Gastrocnemius medialis (tissue), 4 donors: Measurements from ENCODE around the gene VIPR2. TPM values are rescaled to one million over a fixed set of nuclear protein-coding genes. Genes with fewer than 3 reads are reported as not detected.
"Not testable (repeated sequence)": the region's sequence is repeated elsewhere in the genome, so short reads cannot be mapped to it uniquely, and the experiment has no call there.

Experiments
- ATAC-seq, 2 donors: fragments of 150-250 bp; one replicate each; pipeline ENCODE4 v1.9.1; 2016
- DNase-seq, 2 donors: peaks; one replicate each; pipeline ENCODE4 v3.0.0-alpha.2; 2019
- H3K27ac ChIP-seq, 4 donors: fragments of 200-600 bp; sonication (generic); 1 replicate in 1 of 4; 2 replicates in 3 of 4; pipeline ENCODE4 v1.5.1; 2016 to 2018; ENCODE audit warnings: mild to moderate bottlenecking in 2 of 4, moderate library complexity in 1 of 4
- H3K27me3 ChIP-seq, 3 donors: fragments of 200-600 bp; sonication (generic) in 2 of 3; 1 replicate in 1 of 3; 2 replicates in 2 of 3; pipeline versions ENCODE4 v1.5.1 to v1.6.0; 2016 to 2019; ENCODE audit warnings: mild to moderate bottlenecking in 1 of 3, moderate library complexity in 1 of 3
- H3K36me3 ChIP-seq, 2 donors: fragments of 200-600 bp; sonication (generic) in 1 of 2; one replicate each; pipeline ENCODE4 v1.5.1; 2017 to 2018
- H3K4me1 ChIP-seq, 2 donors: fragments of 200-600 bp; sonication (generic) in 1 of 2; one replicate each; pipeline ENCODE4 v1.5.1; 2016 to 2017; ENCODE audit warnings: mild to moderate bottlenecking in 2 of 2
- H3K4me3 ChIP-seq, 4 donors: fragments of 200-600 bp; sonication (generic) in 3 of 4; 1 replicate in 1 of 4; 2 replicates in 3 of 4; pipeline ENCODE4 v1.5.1; 2016 to 2019; ENCODE audit warnings: mild to moderate bottlenecking in 2 of 4
- H3K9me3 ChIP-seq, 3 donors: fragments of 200-600 bp; sonication (generic) in 2 of 3; 1 replicate in 1 of 3; 2 replicates in 2 of 3; pipeline ENCODE4 v1.5.1; 2016 to 2019
- POLR2A ChIP-seq, 2 donors: fragments of 450-650 bp; IDR thresholded peaks; one replicate each; pipeline ENCODE4 v1.6.1; 2017; ENCODE audit warnings: antibody characterized with exemption in 2 of 2, mild to moderate bottlenecking in 2 of 2, moderate library complexity in 2 of 2
- in situ Hi-C, 4 donors: fragments of 200-750 bp; cut with MboI; loops; one replicate each; pipeline versions ENCODE4 v1.15.0 to v1.8.0; 2017; ENCODE audit warnings: low sequenced_read_pairs in 4 of 4
- intact Hi-C: fragments of 100-400 bp; cut with DNase I; formaldehyde crosslinking; loops from one replicate; pipeline ENCODE4 v1.15.1; 2023; ENCODE audit warnings: low total_unique reads
- total RNA-seq, 4 donors: library from RNA; depleted of rRNA; stranded (reverse); fragments of >200 nt; gene quantifications; one replicate each; pipeline versions ENCODE4 v1.1.0 to v1.2.3, GENCODE V29; 2016
- TF ChIP-seq, protein P1 (sequence below), 5 experiments: fragments of 450-650 bp in 3 of 5; fragments of 200-600 bp in 2 of 5; sonication (generic) in 2 of 5; IDR thresholded peaks in 4 of 5; conservative IDR thresholded peaks in 1 of 5; 1 replicate in 4 of 5; 2 replicates in 1 of 5; pipeline ENCODE4 v1.5.1; 2016 to 2019; ENCODE audit warnings: antibody characterized with exemption in 5 of 5, mild to moderate bottlenecking in 3 of 5, moderate library complexity in 3 of 5

Gene VIPR2
- total RNA-seq, 4 donors from 2014 or later: 0.39 to 2.2 (median 0.80) TPM

GRCh38 chr7:159006610-159007130 lies 138.0 kb downstream of the VIPR2 start:
- no peaks in the 10 kb centered on the region for H3K27me3 ChIP-seq
- DNase-seq: no peak
- in situ Hi-C loops (no loop called here), intact Hi-C loops (no loop called here)
- H3K36me3 ChIP-seq: no peaks in the 10 kb centered on the region
- H3K4me3 ChIP-seq: no peak overlapping the region
- no peak overlapping the region for H3K27ac ChIP-seq
- ATAC-seq: no peak
- H3K9me3 ChIP-seq: no peaks in the 10 kb centered on the region
- H3K4me1 ChIP-seq: peaks cover 0 to 6% of the 10 kb centered on the region in 2 donors
- TF ChIP-seq, protein P1, sequence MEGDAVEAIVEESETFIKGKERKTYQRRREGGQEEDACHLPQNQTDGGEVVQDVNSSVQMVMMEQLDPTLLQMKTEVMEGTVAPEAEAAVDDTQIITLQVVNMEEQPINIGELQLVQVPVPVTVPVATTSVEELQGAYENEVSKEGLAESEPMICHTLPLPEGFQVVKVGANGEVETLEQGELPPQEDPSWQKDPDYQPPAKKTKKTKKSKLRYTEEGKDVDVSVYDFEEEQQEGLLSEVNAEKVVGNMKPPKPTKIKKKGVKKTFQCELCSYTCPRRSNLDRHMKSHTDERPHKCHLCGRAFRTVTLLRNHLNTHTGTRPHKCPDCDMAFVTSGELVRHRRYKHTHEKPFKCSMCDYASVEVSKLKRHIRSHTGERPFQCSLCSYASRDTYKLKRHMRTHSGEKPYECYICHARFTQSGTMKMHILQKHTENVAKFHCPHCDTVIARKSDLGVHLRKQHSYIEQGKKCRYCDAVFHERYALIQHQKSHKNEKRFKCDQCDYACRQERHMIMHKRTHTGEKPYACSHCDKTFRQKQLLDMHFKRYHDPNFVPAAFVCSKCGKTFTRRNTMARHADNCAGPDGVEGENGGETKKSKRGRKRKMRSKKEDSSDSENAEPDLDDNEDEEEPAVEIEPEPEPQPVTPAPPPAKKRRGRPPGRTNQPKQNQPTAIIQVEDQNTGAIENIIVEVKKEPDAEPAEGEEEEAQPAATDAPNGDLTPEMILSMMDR (IDR thresholded peaks at IDR 0.05 in 4 of 5, conservative IDR thresholded peaks at IDR 0.05 in 1 of 5): no peak
- no peak for TF ChIP-seq POLR2A (IDR thresholded peaks at IDR 0.05)

DNA sequence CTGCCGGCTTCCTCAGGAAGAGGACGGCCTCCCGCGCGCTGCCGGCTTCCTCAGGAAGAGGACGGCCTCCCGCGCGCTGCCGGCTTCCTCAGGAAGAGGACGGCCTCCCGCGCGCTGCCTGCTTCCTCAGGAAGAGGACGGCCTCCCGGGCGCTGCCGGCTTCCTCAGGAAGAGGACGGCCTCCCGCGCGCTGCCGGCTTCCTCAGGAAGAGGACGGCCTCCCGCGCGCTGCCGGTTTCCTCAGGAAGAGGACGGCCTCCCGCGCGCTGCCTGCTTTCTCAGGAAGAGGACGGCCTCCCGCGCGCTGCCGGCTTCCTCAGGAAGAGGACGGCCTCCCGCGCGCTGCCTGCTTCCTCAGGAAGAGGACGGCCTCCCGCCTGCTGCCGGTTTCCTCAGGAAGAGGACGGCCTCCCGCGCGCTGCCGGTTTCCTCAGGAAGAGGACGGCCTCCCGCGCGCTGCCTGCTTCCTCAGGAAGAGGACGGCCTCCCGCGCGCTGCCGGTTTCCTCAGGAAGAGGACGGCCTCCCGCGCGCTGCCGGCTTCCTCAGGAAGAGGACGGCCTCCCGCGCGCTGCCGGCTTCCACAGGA lies 138.6 kb downstream of the VIPR2 start:
- in situ Hi-C loops, H3K36me3 ChIP-seq, intact Hi-C loops, H3K27ac ChIP-seq, DNase-seq, ATAC-seq, H3K27me3 ChIP-seq, H3K4me3 ChIP-seq, H3K4me1 ChIP-seq, H3K9me3 ChIP-seq: not testable (repeated sequence)

- H3K36me3 ChIP-seq: no peaks in the 10 kb centered on the region
- ATAC-seq (no peak), DNase-seq (no peak)
- TF ChIP-seq, protein P1 (IDR thresholded peaks at IDR 0.05 in 4 of 5, conservative IDR thresholded peaks at IDR 0.05 in 1 of 5): no peak
- no peak for TF ChIP-seq POLR2A (IDR thresholded peaks at IDR 0.05)
- no peak overlapping the region for H3K4me3 ChIP-seq
- in situ Hi-C loops (no loop called here), intact Hi-C loops (no loop called here)
- no peaks in the 10 kb centered on the region for H3K27me3 ChIP-seq
- peaks cover 0 to 6% of the 10 kb centered on the region in 2 donors for H3K4me1 ChIP-seq
- H3K9me3 ChIP-seq: no peaks in the 10 kb centered on the region
- H3K27ac ChIP-seq: no peak overlapping the region
Observed at GRCh38 chr7:159005618-159006017, 139.0 kb downstream of the VIPR2 start.

GRCh38 chr7:159004411-159004810 lies 140.3 kb downstream of the VIPR2 start:
- Histone ChIP-seq H3K4me3 (no peak overlapping the region), H3K27me3 (no peaks in the 10 kb centered on the region), H3K9me3 (no peaks in the 10 kb centered on the region), H3K4me1 (peaks cover 0 to 6% of the 10 kb centered on the region in 2 donors), H3K36me3 (no peaks in the 10 kb centered on the region), H3K27ac (no peak overlapping the region)
- TF ChIP-seq, protein P1 (IDR thresholded peaks at IDR 0.05 in 4 of 5, conservative IDR thresholded peaks at IDR 0.05 in 1 of 5): no peak
- no peak for TF ChIP-seq POLR2A (IDR thresholded peaks at IDR 0.05)
- intact Hi-C loops: no loop called here
- ATAC-seq (no peak), DNase-seq (no peak)
- in situ Hi-C loops: no loop called here

- no peak for ATAC-seq
- Histone ChIP-seq H3K4me1 (no peaks in the 10 kb centered on the region), H3K4me3 (no peak overlapping the region), H3K36me3 (no peaks in the 10 kb centered on the region), H3K27ac (no peak overlapping the region), H3K9me3 (no peaks in the 10 kb centered on the region), H3K27me3 (peaks cover 0 to 9% (median 6%) of the 10 kb centered on the region in 3 donors)
- intact Hi-C loops: no loop called here
- TF ChIP-seq, protein P1 (IDR thresholded peaks at IDR 0.05 in 4 of 5, conservative IDR thresholded peaks at IDR 0.05 in 1 of 5): no peak
- in situ Hi-C loops: no loop called here
- no peak for DNase-seq
Observed at GRCh38 chr7:159001811-159002210, 142.9 kb downstream of the VIPR2 start.
